Measurements from ENCODE around the gene PARD3. TPM values are rescaled to one million over a fixed set of nuclear protein-coding genes. Genes with fewer than 3 reads are reported as not detected.

Gene PARD3
- total and polyA plus RNA-seq, 10 of the 15 experiments (the other 5 are each of a cell fraction or from before 2014, with no cell fraction given) = 2.6 to 43.1 (median 13.9) TPM

- Histone ChIP-seq H3K9me3 (replicated peaks; ENCODE audit: control insufficient read depth, insufficient read depth, low read length) (no peaks in the 10 kb centered on the region), H3K36me3 (ENCODE audit: control insufficient read depth in 2 of 2, insufficient read depth in 2 of 2, low read length in 1 of 2) (no peaks in the 10 kb centered on the region), H4K20me1 (ENCODE audit: control insufficient read depth, insufficient read depth) (no peaks in the 10 kb centered on the region), H3K4me2 (ENCODE audit: control insufficient read depth, insufficient read depth) (no peak overlapping the region), H2AFZ (ENCODE audit: control insufficient read depth, low read depth, low read length) (no peak overlapping the region), H3K9ac (ENCODE audit: control insufficient read depth, insufficient read depth, low read length) (no peak overlapping the region), H3K27me3 (replicated peaks in 1 of 2; ENCODE audit: control insufficient read depth in 2 of 2, insufficient read depth in 2 of 2, low read length in 1 of 2) (no peaks in the 10 kb centered on the region), H3K27ac (ENCODE audit: control insufficient read depth, insufficient read depth) (no peak overlapping the region), H3K4me1 (ENCODE audit: control insufficient read depth, insufficient read depth, low read length) (no peaks in the 10 kb centered on the region), H3K79me2 (ENCODE audit: control insufficient read depth, insufficient read depth, low read length) (no peaks in the 10 kb centered on the region), H3K4me3 (no peak overlapping the region)
- in situ Hi-C loops (cut with MboI) (no loop called here), intact Hi-C loops (cut with micrococcal nuclease; ENCODE audit: unreplicated experiment) (no loop called here)
- peak; percentile 85 for ATAC-seq
- no peak for FAIRE-seq
- BruUV-seq (replicated peaks) = no TSS peak
- TF ChIP-seq NR2F1 (conservative IDR thresholded peaks at IDR 0.05) (peak; percentile 57; the same call in 1 of the 2 replicates), BHLHE40 (IDR thresholded peaks at IDR 0.05; ENCODE audit: borderline replicate concordance in 1 of 2, low read depth in 2 of 2, low read length in 1 of 2) (0 out of 4 replicates have a peak, but pooled peaks of 1 of the 2 experiments have one; percentile 18), SUPT20H (IDR thresholded peaks at IDR 0.05; ENCODE audit: borderline replicate concordance, control insufficient read depth, low read depth, low read length) (no peak), YY1 (IDR thresholded peaks at IDR 0.05; ENCODE audit: low read depth, low read length) (no peak), TAF1 (IDR thresholded peaks at IDR 0.05; ENCODE audit: borderline replicate concordance, low read depth, low read length) (no peak), BMI1 (IDR thresholded peaks at IDR 0.05; ENCODE audit: borderline replicate concordance) (no peak), JUNB (IDR thresholded peaks at IDR 0.05) (no peak), PBX3 (IDR thresholded peaks at IDR 0.05; ENCODE audit: insufficient replicate concordance, low read depth, low read length) (peak; percentile 71), RUNX3 (IDR thresholded peaks at IDR 0.05; ENCODE audit: low read length) (peak; percentile 31; the same call in 1 of the 2 replicates), SPI1 (IDR thresholded peaks at IDR 0.05; ENCODE audit: borderline replicate concordance, insufficient read depth, low read depth, low read length) (peak; percentile 30; the same call in 1 of the 2 replicates), NFYB (IDR thresholded peaks at IDR 0.05; ENCODE audit: insufficient read depth, low read depth, low read length) (no peak), MTA2 (IDR thresholded peaks at IDR 0.05; ENCODE audit: low read depth) (0 out of 2 replicates have a peak, but pooled peaks have one; percentile 22), NR2C1 (IDR thresholded peaks at IDR 0.05) (no peak), DPF2 (IDR thresholded peaks at IDR 0.05) (0 out of 2 replicates have a peak, but pooled peaks have one; percentile 25), GABPA (IDR thresholded peaks at IDR 0.05; ENCODE audit: low read depth) (no peak), IKZF2 (IDR thresholded peaks at IDR 0.05) (peak in 1 of 2 experiments; percentile 15; a peak in 1 of 4 replicates)
- TF ChIP-seq, protein P1, sequence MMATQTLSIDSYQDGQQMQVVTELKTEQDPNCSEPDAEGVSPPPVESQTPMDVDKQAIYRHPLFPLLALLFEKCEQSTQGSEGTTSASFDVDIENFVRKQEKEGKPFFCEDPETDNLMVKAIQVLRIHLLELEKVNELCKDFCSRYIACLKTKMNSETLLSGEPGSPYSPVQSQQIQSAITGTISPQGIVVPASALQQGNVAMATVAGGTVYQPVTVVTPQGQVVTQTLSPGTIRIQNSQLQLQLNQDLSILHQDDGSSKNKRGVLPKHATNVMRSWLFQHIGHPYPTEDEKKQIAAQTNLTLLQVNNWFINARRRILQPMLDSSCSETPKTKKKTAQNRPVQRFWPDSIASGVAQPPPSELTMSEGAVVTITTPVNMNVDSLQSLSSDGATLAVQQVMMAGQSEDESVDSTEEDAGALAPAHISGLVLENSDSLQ (IDR thresholded peaks at IDR 0.05) = peak; percentile 60
- peak; percentile 12 for DNase-seq (ENCODE audit: low read depth, low spot score)
- ChIA-PET POLR2A (interaction anchor here (0.6 to 1.7 kb wide), 2 partner anchors 16 to 287 kb away, joined by 4 read pairs; no protein-coding TSS in a partner anchor), SMC1A (ENCODE audit: uncharacterized antibody, unreplicated experiment) (interaction anchor here (0.6 to 1.3 kb wide), 4 partner anchors 28 to 429 kb away, joined by 3 read pairs; no protein-coding TSS in a partner anchor), CTCF (interaction anchor here (1.0 to 1.3 kb wide), 2 partner anchors 19 to 20 kb away, joined by 3 read pairs; no protein-coding TSS in a partner anchor), RAD21 (ENCODE audit: unreplicated experiment) (interaction anchor here (1.0 kb wide), 1 partner anchor 9 kb away, joined by 4 read pairs; no protein-coding TSS in a partner anchor)
Measured at GRCh38 chr10:34254596-34254995, 560.5 kb downstream of the PARD3 start.

Data from GM12878 (cell line).